GM12878 (cell line): ENCODE results near the gene ADK. TPM values are rescaled to one million over a fixed set of nuclear protein-coding genes. Genes with fewer than 3 reads are reported as not detected.

Source experiments
- ATAC-seq: fragments of 200-7000 bp; cut with Tn5 transposase; 3 replicates; pipeline ENCODE4 v1.9.1; 2020; ENCODE audit warnings: mild to moderate bottlenecking, moderate library complexity
- BruUV-seq: library from RNA; stranded (reverse); fragments of 400-500 nt; replicated peaks from 2 replicates; lab custom pipeline; 2021; lab: Mats Ljungman, UMichigan
- CTCF ChIA-PET: fragments of 300-600 bp; sonication (Branson Sonifier 250); formaldehyde crosslinking; extraction: SDS; loops from one replicate; lab custom pipeline; 2021; ENCODE audit warnings: inconsistent platforms; lab: Yijun Ruan, JAX
- POLR2A ChIA-PET: fragments of 350-600 bp; formaldehyde crosslinking; extraction: SDS; loops from one replicate; lab custom pipeline; 2021; ENCODE audit warnings: inconsistent platforms; lab: Charles Lee
- RAD21 ChIA-PET: fragments of 300-600 bp; sonication (Branson Sonifier 250); formaldehyde crosslinking; loops from one replicate; lab custom pipeline; 2023; ENCODE audit warnings: antibody characterized with exemption; ENCODE audit not compliant: unreplicated experiment; lab: Charles Lee
- SMC1A ChIA-PET: fragments of 300-600 bp; sonication (Branson Sonifier 250); formaldehyde crosslinking; loops from one replicate; lab custom pipeline; 2023; ENCODE audit not compliant: unreplicated experiment, uncharacterized antibody; lab: Charles Lee
- DNase-seq: peaks from one replicate; pipeline ENCODE4 v3.0.0-alpha.2; 2011; ENCODE audit warnings: low read depth, low spot score
- FAIRE-seq: peaks from 3 replicates; lab custom pipeline; 2011; peaks lifted over from hg19 to GRCh38; lab: Jason Lieb, UNC
- H2AFZ ChIP-seq: 2 replicates; pipeline ENCODE4 v1.6.0; 2011; ENCODE audit warnings: low read depth, low read length, control low read depth; ENCODE audit not compliant: control insufficient read depth
- H3K27ac ChIP-seq: 2 replicates; pipeline ENCODE4 v1.5.1; 2011; ENCODE audit warnings: control low read depth; ENCODE audit not compliant: control insufficient read depth, insufficient read depth
- H3K27me3 ChIP-seq, 2 experiments: replicated peaks in 1 of 2; 2 replicates each; pipeline versions ENCODE4 v1.6.0 to v1.6.1; 2011; ENCODE audit warnings: low read length in 1 of 2; ENCODE audit not compliant: control insufficient read depth in 2 of 2, insufficient read depth in 2 of 2
- H3K36me3 ChIP-seq, 2 experiments: 2 replicates each; pipeline ENCODE4 v1.5.1; 2011; ENCODE audit warnings: low read length in 1 of 2; ENCODE audit not compliant: control insufficient read depth in 2 of 2, insufficient read depth in 2 of 2
- H3K4me1 ChIP-seq: 2 replicates; pipeline ENCODE4 v1.6.1; 2011; ENCODE audit warnings: mild to moderate bottlenecking, low read length, moderate library complexity, mixed read lengths; ENCODE audit not compliant: control insufficient read depth, insufficient read depth
- H3K4me2 ChIP-seq: 2 replicates; pipeline ENCODE4 v1.6.0; 2011; ENCODE audit warnings: control low read depth; ENCODE audit not compliant: control insufficient read depth, insufficient read depth
- H3K4me3 ChIP-seq: fragments of 200-600 bp; sonication (generic); 2 replicates; pipeline ENCODE4 v1.5.1; 2016
- H3K79me2 ChIP-seq: 2 replicates; pipeline ENCODE4 v1.6.0; 2011; ENCODE audit warnings: low read length; ENCODE audit not compliant: control insufficient read depth, insufficient read depth
- H3K9ac ChIP-seq: 2 replicates; pipeline ENCODE4 v1.8.0; 2011; ENCODE audit warnings: low read length, control low read depth, mixed read lengths; ENCODE audit not compliant: control insufficient read depth, insufficient read depth
- H3K9me3 ChIP-seq: replicated peaks from 3 replicates; pipeline ENCODE4 v1.5.1; 2011; ENCODE audit warnings: mild to moderate bottlenecking, low read length; ENCODE audit not compliant: control insufficient read depth, insufficient read depth
- H4K20me1 ChIP-seq: 2 replicates; pipeline ENCODE4 v1.6.0; 2011; ENCODE audit not compliant: control insufficient read depth, insufficient read depth
- CEBPB ChIP-seq, 2 experiments: fragments of 150-350 bp in 1 of 2; IDR thresholded peaks; 2 replicates each; pipeline ENCODE4 v1.6.1; 2012 to 2014; ENCODE audit warnings: low read depth in 2 of 2, low read length in 2 of 2, borderline replicate concordance in 1 of 2, inconsistent platforms in 1 of 2
- CREB1 ChIP-seq: IDR thresholded peaks from 2 replicates; pipeline ENCODE4 v1.6.1; 2012; ENCODE audit warnings: low read depth, mild to moderate bottlenecking, inconsistent platforms
- CTCF ChIP-seq, 3 experiments: IDR thresholded peaks in 2 of 3; conservative IDR thresholded peaks in 1 of 3; 2 replicates each; pipeline ENCODE4 v1.5.1; 2011; ENCODE audit warnings: low read depth in 3 of 3, low read length in 3 of 3, mild to moderate bottlenecking in 3 of 3, control low read depth in 2 of 3, moderate library complexity in 2 of 3, inconsistent platforms in 1 of 3, mixed read lengths in 1 of 3; ENCODE audit not compliant: control insufficient read depth in 2 of 3, insufficient read depth in 1 of 3; ENCODE audit errors: extremely low read depth in 1 of 3
- IRF4 ChIP-seq: IDR thresholded peaks from 2 replicates; pipeline ENCODE4 v1.6.1; 2011; ENCODE audit warnings: low read depth, low read length
- RELB ChIP-seq: fragments of 450-650 bp; IDR thresholded peaks from 2 replicates; pipeline ENCODE4 v1.6.1; 2017; ENCODE audit warnings: low read depth, mild to moderate bottlenecking, moderate library complexity
- SPI1 ChIP-seq: IDR thresholded peaks from 2 replicates; pipeline ENCODE4 v1.6.1; 2011; ENCODE audit warnings: low read depth, mild to moderate bottlenecking, low read length, moderate library complexity, borderline replicate concordance; ENCODE audit not compliant: insufficient read depth
- STAT1 ChIP-seq: fragments of 450-650 bp; conservative IDR thresholded peaks from 2 replicates; pipeline ENCODE4 v1.6.1; 2014; ENCODE audit warnings: antibody characterized with exemption, mild to moderate bottlenecking
- WRNIP1 ChIP-seq: IDR thresholded peaks from 2 replicates; pipeline ENCODE4 v1.6.1; 2011; ENCODE audit warnings: low read depth, low read length, improper control_type of control experiment, borderline replicate concordance
- ZBTB11 ChIP-seq: fragments of 450-650 bp; formaldehyde crosslinking; IDR thresholded peaks from 2 replicates; pipeline ENCODE4 v1.5.0; 2022; ENCODE audit warnings: mild to moderate bottlenecking, missing genetic modification characterization
- ZNF622 ChIP-seq: fragments of 450-650 bp; IDR thresholded peaks from 2 replicates; pipeline ENCODE4 v1.6.1; 2017; ENCODE audit warnings: mild to moderate bottlenecking, inconsistent platforms
- in situ Hi-C: fragments of 300-500 bp; cut with MboI; formaldehyde crosslinking; loops from 9 replicates; pipeline ENCODE4 v1.14.3; 2018; ENCODE audit warnings: mixed read lengths
- intact Hi-C: fragments of 100-400 bp; cut with micrococcal nuclease; formaldehyde crosslinking; loops from one replicate; pipeline ENCODE4 v1.14.2; 2022; ENCODE audit not compliant: unreplicated experiment
- polyA plus RNA-seq, 11 experiments: library from polyadenylated mRNA; depleted of rRNA in 4 of 11; unstranded in 6 of 11; stranded (reverse) in 5 of 11; fragments of >200 nt; fragmentation: Nextera tagmentation in 4 of 11; fragmentation: Illumina TruSeq in 1 of 11; extraction: Ambion mirVana in 4 of 11; extraction: Trizol in 1 of 11; gene quantifications; 1 replicate in 1 of 11; 2 replicates in 10 of 11; pipeline versions ENCODE4 v1.2.1 to v1.2.3, GENCODE V29; 2011 to 2016; ENCODE audit warnings: inconsistent platforms in 2 of 11, missing spikeins in 2 of 11, low read depth in 1 of 11
- total RNA-seq, 4 experiments: library from RNA; depleted of rRNA in 3 of 4; stranded (reverse); fragments of >200 nt in 3 of 4; fragmentation: Illumina TruSeq in 1 of 4; extraction: Trizol in 1 of 4; gene quantifications; 2 replicates each; pipeline versions ENCODE4 v1.2.1 to v1.2.3, GENCODE V29; 2013 to 2021

Gene ADK
- total and polyA plus RNA-seq, 10 of the 15 experiments (the other 5 are each of a cell fraction or from before 2014, with no cell fraction given), result 42.0 to 151 (median 81.6) TPM

GRCh38 chr10:74445493-74445892, 294.5 kb downstream of the ADK start:
- BruUV-seq, result no TSS peak
- ChIA-PET SMC1A (interaction anchor here (0.8 to 2.0 kb wide), 5 partner anchors 17 to 292 kb away, joined by 3 to 7 read pairs (median 4); no protein-coding TSS in a partner anchor), CTCF (interaction anchor here (0.9 to 1.7 kb wide), 3 partner anchors 26 to 294 kb away, joined by 3 to 5 read pairs (median 4); no protein-coding TSS in a partner anchor), RAD21 (interaction anchor here (0.6 kb wide), 1 partner anchor 45 kb away, joined by 4 read pairs; no protein-coding TSS in a partner anchor), POLR2A (no interaction called here)
- TF ChIP-seq STAT1, result no peak
- TF ChIP-seq IRF4, result no peak
- TF ChIP-seq SPI1, result no peak
- TF ChIP-seq RELB, result no peak
- no peak overlapping the region for H3K27ac ChIP-seq
- no peaks in the 10 kb centered on the region for H3K4me1 ChIP-seq
- H3K9ac ChIP-seq, result no peak overlapping the region
- H3K36me3 ChIP-seq, result no peaks in the 10 kb centered on the region; a peak in 1 of 4 replicates
- H4K20me1 ChIP-seq, result no peaks in the 10 kb centered on the region
- in situ Hi-C loops (no loop called here), intact Hi-C loops (no loop called here)
- no peaks in the 10 kb centered on the region for H3K27me3 ChIP-seq
- H3K9me3 ChIP-seq, result no peaks in the 10 kb centered on the region
- DNase-seq, result no peak
- ATAC-seq, result no peak
- H3K4me2 ChIP-seq, result no peak overlapping the region
- H2AFZ ChIP-seq, result no peak overlapping the region
- FAIRE-seq, result no peak
- H3K79me2 ChIP-seq, result no peaks in the 10 kb centered on the region
- no peak overlapping the region for H3K4me3 ChIP-seq

- in situ Hi-C loops (no loop called here), intact Hi-C loops (no loop called here)
- Histone ChIP-seq H3K79me2 (no peaks in the 10 kb centered on the region), H3K27me3 (no peaks in the 10 kb centered on the region), H3K4me3 (no peak overlapping the region), H3K9me3 (no peaks in the 10 kb centered on the region; the same call in 1 of the 3 replicates), H3K4me2 (no peak overlapping the region), H3K27ac (no peak overlapping the region), H3K36me3 (no peaks in the 10 kb centered on the region; a peak in 1 of 4 replicates), H3K4me1 (no peaks in the 10 kb centered on the region), H2AFZ (no peak overlapping the region), H4K20me1 (no peaks in the 10 kb centered on the region), H3K9ac (no peak overlapping the region)
- ChIA-PET POLR2A (interaction anchor here (0.7 kb wide), 1 partner anchor 549 kb away, joined by 4 read pairs; no protein-coding TSS in a partner anchor), RAD21 (interaction anchor here (0.7 to 0.9 kb wide), 3 partner anchors 133 to 584 kb away, joined by 3 to 5 read pairs (median 4); no protein-coding TSS in a partner anchor), SMC1A (interaction anchor here (0.6 to 1.5 kb wide), 4 partner anchors 11 to 408 kb away, joined by 3 to 5 read pairs (median 3); no protein-coding TSS in a partner anchor), CTCF (interaction anchor here (1.4 kb wide), 1 partner anchor 21 kb away, joined by 5 read pairs; no protein-coding TSS in a partner anchor)
- ATAC-seq (no peak), FAIRE-seq (no peak), DNase-seq (no peak)
- BruUV-seq, result no TSS peak
- TF ChIP-seq ZNF622 (no peak), ZBTB11 (no peak), CREB1 (no peak), CEBPB (IDR thresholded peaks at IDR 0.05; ENCODE audit: borderline replicate concordance in 1 of 2, low read depth in 2 of 2, low read length in 2 of 2) (no peak), CTCF (IDR thresholded peaks at IDR 0.05 in 2 of 3, conservative IDR thresholded peaks at IDR 0.05 in 1 of 3; ENCODE audit: control insufficient read depth in 2 of 3, extremely low read depth in 1 of 3, insufficient read depth in 1 of 3, low read depth in 3 of 3, low read length in 3 of 3) (no peak), WRNIP1 (no peak)
These were observed 299.6 kb downstream of the ADK start for GRCh38 chr10:74450602-74451001.
